ENCODE results near the gene CDK4.

DNA sequence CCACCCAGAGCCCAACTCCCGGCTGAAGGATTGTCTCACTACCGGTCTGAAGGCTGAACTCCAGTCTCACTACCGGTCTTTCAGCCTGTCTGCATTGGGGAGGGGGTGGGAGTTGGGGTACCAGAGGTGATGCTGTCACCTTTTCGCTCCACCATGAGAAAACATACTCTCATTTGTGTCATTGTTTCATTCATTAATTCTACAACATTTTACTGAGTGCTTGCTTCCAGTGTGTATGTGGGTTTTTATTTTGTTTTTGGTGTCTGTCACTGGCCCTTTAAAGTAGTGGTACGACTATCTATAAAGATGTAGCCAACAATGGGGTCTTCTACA is 524 bp upstream of the CDK4 start:
- no peak for TF ChIP-seq FOXA1 (IDR thresholded peaks at IDR 0.05)
- no peak for TF ChIP-seq SUZ12 (IDR thresholded peaks at IDR 0.05)
- TF ChIP-seq, protein P1, sequence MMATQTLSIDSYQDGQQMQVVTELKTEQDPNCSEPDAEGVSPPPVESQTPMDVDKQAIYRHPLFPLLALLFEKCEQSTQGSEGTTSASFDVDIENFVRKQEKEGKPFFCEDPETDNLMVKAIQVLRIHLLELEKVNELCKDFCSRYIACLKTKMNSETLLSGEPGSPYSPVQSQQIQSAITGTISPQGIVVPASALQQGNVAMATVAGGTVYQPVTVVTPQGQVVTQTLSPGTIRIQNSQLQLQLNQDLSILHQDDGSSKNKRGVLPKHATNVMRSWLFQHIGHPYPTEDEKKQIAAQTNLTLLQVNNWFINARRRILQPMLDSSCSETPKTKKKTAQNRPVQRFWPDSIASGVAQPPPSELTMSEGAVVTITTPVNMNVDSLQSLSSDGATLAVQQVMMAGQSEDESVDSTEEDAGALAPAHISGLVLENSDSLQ (IDR thresholded peaks at IDR 0.05), result no peak
- TF ChIP-seq ARNT (IDR thresholded peaks at IDR 0.05), result no peak
- TF ChIP-seq SP1 (IDR thresholded peaks at IDR 0.05), result no peak
- no peak for TF ChIP-seq TARDBP (IDR thresholded peaks at IDR 0.05)
- TF ChIP-seq HDGF (IDR thresholded peaks at IDR 0.05; ENCODE audit: borderline replicate concordance), result no peak
- no peak for TF ChIP-seq FOXM1 (IDR thresholded peaks at IDR 0.05; ENCODE audit: borderline replicate concordance)
- no peak for TF ChIP-seq BHLHE40 (IDR thresholded peaks at IDR 0.05; ENCODE audit: borderline replicate concordance)
- no peak for TF ChIP-seq L3MBTL2 (conservative IDR thresholded peaks at IDR 0.05)

Measured in HEK293T (cell line).